HepG2 (cell line): ENCODE results near the gene TRPM6.

Experiments
- FOXA1 ChIP-seq, 2 experiments: fragments of 450-650 bp in 1 of 2; sonication (generic) in 1 of 2; formaldehyde crosslinking in 1 of 2; IDR thresholded peaks; 2 replicates each; pipeline versions ENCODE4 v1.4.0 to v1.6.1; 2016 to 2020; ENCODE audit warnings: missing genetic modification reagents in 1 of 2
- NCOR1 ChIP-seq: fragments of 200-600 bp; sonication (generic); IDR thresholded peaks from 2 replicates; pipeline ENCODE4 v1.7.0; 2017; ENCODE audit warnings: antibody characterized with exemption, low read length, borderline replicate concordance
- TF ChIP-seq, protein P1 (sequence below): sonication (generic); formaldehyde crosslinking; IDR thresholded peaks from 2 replicates; pipeline ENCODE4 v1.4.0; 2020; ENCODE audit warnings: missing genetic modification reagents

- TF ChIP-seq NCOR1 = no peak
- no peak for TF ChIP-seq FOXA1 (IDR thresholded peaks at IDR 0.05)
- no peak for TF ChIP-seq FOXA1 (CRISPR knock-in tag; IDR thresholded peaks at IDR 0.05)
- TF ChIP-seq, protein P1, sequence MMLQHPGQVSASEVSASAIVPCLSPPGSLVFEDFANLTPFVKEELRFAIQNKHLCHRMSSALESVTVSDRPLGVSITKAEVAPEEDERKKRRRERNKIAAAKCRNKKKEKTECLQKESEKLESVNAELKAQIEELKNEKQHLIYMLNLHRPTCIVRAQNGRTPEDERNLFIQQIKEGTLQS (CRISPR knock-in tag) = no peak
Measured at GRCh38 chr9:74910036-74910435, 22.3 kb upstream of the TRPM6 start.
